OCI-LY7 (cell line): Measurements from ENCODE around the gene ZNF148. TPM values are rescaled to one million over a fixed set of nuclear protein-coding genes. Genes with fewer than 3 reads are reported as not detected.
"Not testable (repeated sequence)": the region's sequence is repeated elsewhere in the genome, so short reads cannot be mapped to it uniquely, and the experiment has no call there.

Source experiments
- BruUV-seq: library from RNA; stranded (reverse); fragments of 400-500 nt; replicated peaks from 2 replicates; lab custom pipeline; 2021; lab: Mats Ljungman, UMichigan
- CTCF ChIA-PET: fragments of 300-600 bp; sonication (Branson Sonifier 250); formaldehyde crosslinking; loops from one replicate; lab custom pipeline; 2022; ENCODE audit warnings: antibody characterized with exemption; ENCODE audit not compliant: unreplicated experiment; lab: Charles Lee
- POLR2A ChIA-PET: fragments of 300-600 bp; sonication (Branson Sonifier 250); formaldehyde crosslinking; loops from one replicate; lab custom pipeline; 2022; ENCODE audit warnings: antibody characterized with exemption; lab: Charles Lee
- DNase-seq: peaks from one replicate; pipeline ENCODE4 v3.0.0-alpha.2; 2015; ENCODE audit warnings: low spot score
- H2AFZ ChIP-seq: fragments of 200-600 bp; sonication (generic), shearing (Covaris generic); 2 replicates; pipeline ENCODE4 v1.6.1; 2014; ENCODE audit warnings: mild to moderate bottlenecking, antibody characterized with exemption, low read length, moderate library complexity
- H3K27ac ChIP-seq: fragments of 200-600 bp; sonication (generic); 2 replicates; pipeline ENCODE4 v1.5.1; 2014; ENCODE audit warnings: mixed run types, low read depth, mild to moderate bottlenecking, moderate library complexity, low read length, inconsistent platforms; ENCODE audit not compliant: poor library complexity, severe bottlenecking
- H3K36me3 ChIP-seq: fragments of 200-600 bp; sonication (generic); 2 replicates; pipeline ENCODE4 v1.6.1; 2014; ENCODE audit warnings: mild to moderate bottlenecking, antibody characterized with exemption, low read length, moderate library complexity, mixed read lengths; ENCODE audit not compliant: insufficient read depth
- H3K4me1 ChIP-seq: fragments of 200-600 bp; sonication (generic); 2 replicates; pipeline ENCODE4 v1.5.1; 2014; ENCODE audit warnings: mild to moderate bottlenecking, low read length; ENCODE audit not compliant: insufficient read depth, poor library complexity, severe bottlenecking
- H3K4me2 ChIP-seq: fragments of 200-600 bp; sonication (generic); 2 replicates; pipeline ENCODE4 v1.6.1; 2014; ENCODE audit warnings: mild to moderate bottlenecking, low read length
- H3K4me3 ChIP-seq: fragments of 200-600 bp; sonication (generic); 2 replicates; pipeline ENCODE4 v1.5.1; 2014; ENCODE audit warnings: mild to moderate bottlenecking, low read depth, low read length; ENCODE audit not compliant: poor library complexity, severe bottlenecking
- H3K79me2 ChIP-seq: fragments of 200-600 bp; sonication (generic); 2 replicates; pipeline ENCODE4 v1.6.1; 2016; ENCODE audit warnings: low read depth, mild to moderate bottlenecking, low read length, moderate library complexity, mixed read lengths; ENCODE audit not compliant: insufficient read depth
- H3K9me2 ChIP-seq: fragments of 200-600 bp; sonication (generic); 2 replicates; pipeline ENCODE4 v1.6.1; 2016; ENCODE audit warnings: mild to moderate bottlenecking, low read length, mixed read lengths; ENCODE audit not compliant: insufficient read depth
- H3K9me3 ChIP-seq: fragments of 200-600 bp; sonication (generic); 2 replicates; pipeline ENCODE4 v1.6.1; 2014; ENCODE audit warnings: mild to moderate bottlenecking, mixed run types, low read length, mixed read lengths
- H4K20me1 ChIP-seq: fragments of 200-600 bp; sonication (generic); 2 replicates; pipeline ENCODE4 v1.6.1; 2014; ENCODE audit warnings: mild to moderate bottlenecking, antibody characterized with exemption, low read length, moderate library complexity, mixed read lengths; ENCODE audit not compliant: insufficient read depth
- CTCF ChIP-seq: fragments of 200-600 bp; sonication (generic); conservative IDR thresholded peaks from 2 replicates; pipeline ENCODE4 v1.5.1; 2014; ENCODE audit warnings: mild to moderate bottlenecking, antibody characterized with exemption, low read length, moderate library complexity, mixed read lengths
- EZH2phosphoT487 ChIP-seq: fragments of 200-600 bp; sonication (generic); IDR thresholded peaks from 2 replicates; pipeline ENCODE4 v1.6.1; 2018; ENCODE audit warnings: low read depth, borderline replicate concordance, mild to moderate bottlenecking, mixed run types, antibody characterized with exemption, low read length, moderate library complexity, mixed read lengths
- intact Hi-C: fragments of 100-400 bp; cut with micrococcal nuclease; formaldehyde crosslinking; loops from one replicate; pipeline ENCODE4 v1.10.0; 2022; ENCODE audit not compliant: unreplicated experiment
- total RNA-seq, 2 experiments: library from RNA; depleted of rRNA in 1 of 2; stranded (reverse); fragments of >200 nt in 1 of 2; shearing (Covaris generic) in 1 of 2; gene quantifications; 2 replicates each; pipeline ENCODE4 v1.2.3, GENCODE V29; 2014 to 2022

The ZNF148 gene
- total RNA-seq, 2 experiments from 2014 or later: 19.8 to 35.4 TPM

GRCh38 chr3:125406070-125406469 is 30.9 kb upstream of the ZNF148 start:
- Histone ChIP-seq H3K4me3 (no peak overlapping the region), H3K27ac (no peak overlapping the region), H4K20me1 (no peaks in the 10 kb centered on the region), H3K4me2 (no peak overlapping the region), H3K9me3 (no peaks in the 10 kb centered on the region), H3K79me2 (no peaks in the 10 kb centered on the region), H3K36me3 (no peaks in the 10 kb centered on the region), H3K9me2 (no peaks in the 10 kb centered on the region), H2AFZ (no peak overlapping the region), H3K4me1 (no peaks in the 10 kb centered on the region)
- intact Hi-C loops: no loop called here
- no peak for DNase-seq
- no TSS peak for BruUV-seq
- ChIA-PET CTCF (no interaction called here), POLR2A (no interaction called here)
- no peak for TF ChIP-seq CTCF
- TF ChIP-seq EZH2phosphoT487: no peak

- H3K4me3 ChIP-seq, DNase-seq, H3K4me2 ChIP-seq, H3K36me3 ChIP-seq, POLR2A ChIA-PET, H2AFZ ChIP-seq, H3K9me2 ChIP-seq, H3K9me3 ChIP-seq, H3K27ac ChIP-seq, intact Hi-C loops, H4K20me1 ChIP-seq, H3K4me1 ChIP-seq, H3K79me2 ChIP-seq, BruUV-seq, CTCF ChIA-PET: not testable (repeated sequence)
Observed at GRCh38 chr3:125405515-125405914, 30.4 kb upstream of the ZNF148 start.

DNA sequence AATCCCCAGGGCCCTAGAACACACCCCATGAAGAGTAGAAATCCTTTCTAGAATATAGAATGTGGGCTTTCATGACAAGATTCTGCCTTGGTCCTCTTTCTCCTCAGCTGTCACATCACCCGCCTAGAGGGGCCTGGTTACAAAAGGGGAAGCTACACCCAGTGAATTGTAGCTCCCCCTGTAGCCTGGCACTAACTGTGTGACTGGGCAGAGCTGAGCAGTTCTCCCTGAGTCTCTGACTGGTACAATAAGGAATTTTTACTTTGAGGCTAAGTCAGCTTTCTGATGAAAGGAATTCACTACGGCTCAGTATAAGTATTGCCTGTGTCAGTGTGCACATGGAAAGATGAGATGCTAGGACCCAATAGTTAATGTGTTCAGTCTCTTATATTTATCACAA is 28.7 kb upstream of the ZNF148 start:
- H3K9me3 ChIP-seq: no peaks in the 10 kb centered on the region
- no peak overlapping the region for H2AFZ ChIP-seq
- H3K4me2 ChIP-seq: no peak overlapping the region
- TF ChIP-seq EZH2phosphoT487 (no peak), CTCF (no peak)
- no peaks in the 10 kb centered on the region for H3K36me3 ChIP-seq
- H3K4me1 ChIP-seq: no peaks in the 10 kb centered on the region
- H4K20me1 ChIP-seq: no peaks in the 10 kb centered on the region
- no peak overlapping the region for H3K27ac ChIP-seq
- no peak for DNase-seq
- H3K4me3 ChIP-seq: no peak overlapping the region
- H3K9me2 ChIP-seq: no peaks in the 10 kb centered on the region
- H3K79me2 ChIP-seq: no peaks in the 10 kb centered on the region
- CTCF ChIA-PET: no interaction called here
- POLR2A ChIA-PET: interaction anchor here (0.9 kb wide), 1 partner anchor 10 kb away, joined by 4 read pairs; no protein-coding TSS in a partner anchor
- intact Hi-C loops: no loop called here
- no TSS peak for BruUV-seq
